GM23338 (cell line): ENCODE data around the gene ZFHX3.

Experiments
- CREB1 ChIP-seq: fragments of 250-450 bp; sonication (Bioruptor Pico); IDR thresholded peaks from 2 replicates; pipeline ENCODE4 v1.5.0; 2020; ENCODE audit warnings: low read depth, mild to moderate bottlenecking, moderate library complexity
- CTCF ChIP-seq, 2 experiments: fragments of 200-600 bp in 1 of 2; sonication (generic) in 1 of 2; conservative IDR thresholded peaks; 2 replicates each; pipeline versions ENCODE4 v1.5.1 to v1.6.1; 2016 to 2017; ENCODE audit warnings: antibody characterized with exemption in 2 of 2, low read depth in 2 of 2, mild to moderate bottlenecking in 2 of 2, moderate library complexity in 1 of 2
- ETS1 ChIP-seq: IDR thresholded peaks from 2 replicates; pipeline ENCODE4 v1.6.1; 2016; ENCODE audit warnings: antibody characterized with exemption
- EZH2 ChIP-seq: fragments of 200-600 bp; sonication (generic); IDR thresholded peaks from one replicate; pipeline ENCODE4 v1.8.0; 2017; ENCODE audit warnings: antibody characterized with exemption, mild to moderate bottlenecking, low read depth; ENCODE audit not compliant: unreplicated experiment
- EZH2phosphoT487 ChIP-seq: fragments of 200-600 bp; sonication (generic); IDR thresholded peaks from one replicate; pipeline ENCODE4 v1.8.1; 2018; ENCODE audit warnings: antibody characterized with exemption; ENCODE audit not compliant: unreplicated experiment
- JUNB ChIP-seq: IDR thresholded peaks from one replicate; pipeline ENCODE4 v1.6.1; 2016; ENCODE audit warnings: antibody characterized with exemption; ENCODE audit not compliant: unreplicated experiment
- NANOG ChIP-seq: IDR thresholded peaks from 2 replicates; pipeline ENCODE4 v1.6.1; 2016; ENCODE audit warnings: antibody characterized with exemption, borderline replicate concordance
- POLR2AphosphoS5 ChIP-seq: IDR thresholded peaks from 2 replicates; pipeline ENCODE4 v1.6.1; 2016; ENCODE audit warnings: antibody characterized with exemption, low read depth
- REST ChIP-seq: IDR thresholded peaks from one replicate; pipeline ENCODE4 v1.6.1; 2018; ENCODE audit warnings: antibody characterized with exemption; ENCODE audit not compliant: unreplicated experiment
- STAT1 ChIP-seq: IDR thresholded peaks from one replicate; pipeline ENCODE4 v1.6.1; 2016; ENCODE audit warnings: antibody characterized with exemption; ENCODE audit not compliant: unreplicated experiment
- ZNF114 ChIP-seq: fragments of 250-450 bp; sonication (Bioruptor Pico); IDR thresholded peaks from 2 replicates; pipeline ENCODE4 v1.5.0; 2020; ENCODE audit warnings: mild to moderate bottlenecking, moderate library complexity
- ZNF331 ChIP-seq: fragments of 250-450 bp; sonication (Bioruptor Pico); IDR thresholded peaks from 2 replicates; pipeline ENCODE4 v1.5.0; 2020; ENCODE audit warnings: low read depth, mild to moderate bottlenecking, moderate library complexity
- ZNF462 ChIP-seq: fragments of 250-450 bp; sonication (Bioruptor Pico); IDR thresholded peaks from 2 replicates; pipeline ENCODE4 v1.5.0; 2020; ENCODE audit warnings: mild to moderate bottlenecking, moderate library complexity

- TF ChIP-seq POLR2AphosphoS5 (no peak), CTCF (conservative IDR thresholded peaks at IDR 0.05; ENCODE audit: low read depth in 2 of 2) (no peak), REST (no peak), EZH2phosphoT487 (no peak), CREB1 (CRISPR knock-in tag) (no peak), EZH2 (no peak), JUNB (no peak), STAT1 (no peak), ZNF114 (CRISPR knock-in tag) (no peak), ETS1 (no peak), NANOG (no peak), ZNF331 (no peak), ZNF462 (CRISPR knock-in tag) (no peak)
Measured at GRCh38 chr16:72921106-72921505, 126.8 kb downstream of the ZFHX3 start.
